Activated CD4-positive, alpha-beta T cell treated with anti-CD3 and anti-CD28 coated beads for 36 hours (primary cell): ENCODE results near the gene DTWD1. TPM values are rescaled to one million over a fixed set of nuclear protein-coding genes. Genes with fewer than 3 reads are reported as not detected.
"Not testable (repeated sequence)": the region's sequence is repeated elsewhere in the genome, so short reads cannot be mapped to it uniquely, and the experiment has no call there.

Source experiments
- ATAC-seq: fragments of 200-7000 bp; cut with Tn5 transposase; one replicate; pipeline ENCODE4 v1.10.0; 2021; ENCODE audit warnings: mild to moderate bottlenecking, moderate library complexity
- CTCF ChIA-PET: fragments of 350-600 bp; sonication (Branson Sonifier 250); formaldehyde crosslinking; loops from one replicate; lab custom pipeline; 2021; ENCODE audit warnings: antibody characterized with exemption; lab: Charles Lee
- POLR2A ChIA-PET: fragments of 350-600 bp; sonication (Branson Sonifier 250); formaldehyde crosslinking; loops from one replicate; lab custom pipeline; 2021; ENCODE audit warnings: antibody characterized with exemption, inconsistent platforms; lab: Charles Lee
- DNase-seq: peaks from one replicate; pipeline ENCODE4 v3.0.0-alpha.2; 2020
- H3K27ac Mint-ChIP-seq: one replicate; pipeline ENCODE4 v1.8.0; 2021; ENCODE audit warnings: mixed read lengths
- H3K27me3 Mint-ChIP-seq: one replicate; pipeline ENCODE4 v1.8.0; 2021; ENCODE audit warnings: mixed read lengths
- H3K36me3 Mint-ChIP-seq: one replicate; pipeline ENCODE4 v1.8.0; 2021; ENCODE audit warnings: low read depth, mixed read lengths
- H3K4me1 Mint-ChIP-seq: one replicate; pipeline ENCODE4 v1.8.0; 2021; ENCODE audit warnings: mixed read lengths
- H3K4me3 Mint-ChIP-seq: one replicate; pipeline ENCODE4 v1.8.0; 2021; ENCODE audit warnings: mild to moderate bottlenecking, moderate library complexity, mixed read lengths
- H3K9me3 Mint-ChIP-seq: one replicate; pipeline ENCODE4 v1.8.0; 2021; ENCODE audit warnings: low read depth, mixed read lengths
- intact Hi-C, 2 experiments: fragments of 100-400 bp; cut with DNase I in 1 of 2; cut with micrococcal nuclease in 1 of 2; formaldehyde crosslinking; loops; one replicate each; pipeline versions ENCODE4 v1.14.2 to v1.15.1; 2022 to 2024; cut with DNase I, micrococcal nuclease
- total RNA-seq, 2 experiments: library from RNA; stranded (reverse); gene quantifications; one replicate each; pipeline ENCODE4 v1.2.3, GENCODE V29; 2021

Gene DTWD1
- total RNA-seq, 2 experiments from 2014 or later, result 20.4 to 22.4 TPM

- H3K4me3 Mint-ChIP-seq, result no peak overlapping the region
- ATAC-seq, result no peak
- intact Hi-C loops, result no loop called here
- no peaks in the 10 kb centered on the region for H3K36me3 Mint-ChIP-seq
- DNase-seq, result no peak
- H3K27me3 Mint-ChIP-seq, result no peaks in the 10 kb centered on the region
- no peaks in the 10 kb centered on the region for H3K4me1 Mint-ChIP-seq
- ChIA-PET CTCF (interaction anchor here (0.6 kb wide), 1 partner anchor 43 kb away, joined by 3 read pairs; no protein-coding TSS in a partner anchor), POLR2A (no interaction called here)
- H3K27ac Mint-ChIP-seq, result no peak overlapping the region
- H3K9me3 Mint-ChIP-seq, result no peaks in the 10 kb centered on the region
Measured at GRCh38 chr15:49686599-49686998, 65.8 kb downstream of the DTWD1 start.

GRCh38 chr15:49688135-49688790 lies 67.4 kb downstream of the DTWD1 start:
- DNase-seq (no peak), ATAC-seq (no peak)
- ChIA-PET POLR2A (no interaction called here), CTCF (no interaction called here)
- Mint-ChIP-seq H3K27ac (no peak overlapping the region), H3K9me3 (no peaks in the 10 kb centered on the region), H3K36me3 (no peaks in the 10 kb centered on the region), H3K27me3 (peaks cover 4% of the 10 kb centered on the region), H3K4me3 (no peak overlapping the region), H3K4me1 (no peaks in the 10 kb centered on the region)
- intact Hi-C loops, result no loop called here

GRCh38 chr15:49692514-49693090 lies 71.8 kb downstream of the DTWD1 start:
- ChIA-PET POLR2A (no interaction called here), CTCF (interaction anchor here (0.9 kb wide), 1 partner anchor 23 kb away, joined by 3 read pairs; no protein-coding TSS in a partner anchor)
- no peaks in the 10 kb centered on the region for H3K9me3 Mint-ChIP-seq
- H3K4me1 Mint-ChIP-seq, result no peaks in the 10 kb centered on the region
- H3K4me3 Mint-ChIP-seq, result no peak overlapping the region
- DNase-seq (no peak), ATAC-seq (no peak)
- no peaks in the 10 kb centered on the region for H3K36me3 Mint-ChIP-seq
- intact Hi-C loops, result no loop called here
- H3K27me3 Mint-ChIP-seq, result peaks cover 4% of the 10 kb centered on the region
- no peak overlapping the region for H3K27ac Mint-ChIP-seq

GRCh38 chr15:49693498-49693897 lies 72.7 kb downstream of the DTWD1 start:
- Mint-ChIP-seq H3K4me1 (no peaks in the 10 kb centered on the region), H3K4me3 (no peak overlapping the region), H3K27ac (no peak overlapping the region), H3K9me3 (no peaks in the 10 kb centered on the region), H3K27me3 (peaks cover 4% of the 10 kb centered on the region), H3K36me3 (no peaks in the 10 kb centered on the region)
- DNase-seq, result no peak
- CTCF ChIA-PET, result no interaction called here
- POLR2A ChIA-PET, result no interaction called here
- intact Hi-C loops, result no loop called here
- no peak for ATAC-seq

- ChIA-PET POLR2A (no interaction called here), CTCF (interaction anchor here (1.4 kb wide), 1 partner anchor 26 kb away, joined by 3 read pairs; no protein-coding TSS in a partner anchor)
- no peaks in the 10 kb centered on the region for H3K36me3 Mint-ChIP-seq
- DNase-seq (no peak), ATAC-seq (no peak)
- no peak overlapping the region for H3K27ac Mint-ChIP-seq
- H3K9me3 Mint-ChIP-seq, result no peaks in the 10 kb centered on the region
- no peaks in the 10 kb centered on the region for H3K4me1 Mint-ChIP-seq
- peaks cover 4% of the 10 kb centered on the region for H3K27me3 Mint-ChIP-seq
- intact Hi-C loops, result no loop called here
- H3K4me3 Mint-ChIP-seq, result no peak overlapping the region
Measured at GRCh38 chr15:49696433-49696832, 75.6 kb downstream of the DTWD1 start.

- ChIA-PET POLR2A (no interaction called here), CTCF (interaction anchor here (1.4 kb wide), 1 partner anchor 27 kb away, joined by 3 read pairs; no protein-coding TSS in a partner anchor)
- Mint-ChIP-seq H3K4me1 (no peaks in the 10 kb centered on the region), H3K27ac (no peak overlapping the region), H3K9me3 (no peaks in the 10 kb centered on the region), H3K4me3 (no peak overlapping the region), H3K36me3 (no peaks in the 10 kb centered on the region), H3K27me3 (peaks cover 4% of the 10 kb centered on the region)
- DNase-seq, result no peak
- intact Hi-C loops, result no loop called here
- ATAC-seq, result no peak
Measured at GRCh38 chr15:49697121-49697520, 76.3 kb downstream of the DTWD1 start.

GRCh38 chr15:49702982-49703381 lies 82.1 kb downstream of the DTWD1 start:
- H3K36me3 Mint-ChIP-seq, H3K27ac Mint-ChIP-seq, H3K9me3 Mint-ChIP-seq, DNase-seq, H3K27me3 Mint-ChIP-seq, H3K4me3 Mint-ChIP-seq, H3K4me1 Mint-ChIP-seq, CTCF ChIA-PET, intact Hi-C loops, ATAC-seq, POLR2A ChIA-PET: not testable (repeated sequence)

Other genes with a start within 250 kb of the DTWD1 start
- gene FGF7, start 197.8 kb upstream of the DTWD1 start, total RNA-seq, result not detected
- 1 to 10 TPM; 2.7 to 4.4 TPM for gene FAM227B, start 230 bp upstream of the DTWD1 start, total RNA-seq